Measurements from ENCODE around the gene CPB2.

DNA sequence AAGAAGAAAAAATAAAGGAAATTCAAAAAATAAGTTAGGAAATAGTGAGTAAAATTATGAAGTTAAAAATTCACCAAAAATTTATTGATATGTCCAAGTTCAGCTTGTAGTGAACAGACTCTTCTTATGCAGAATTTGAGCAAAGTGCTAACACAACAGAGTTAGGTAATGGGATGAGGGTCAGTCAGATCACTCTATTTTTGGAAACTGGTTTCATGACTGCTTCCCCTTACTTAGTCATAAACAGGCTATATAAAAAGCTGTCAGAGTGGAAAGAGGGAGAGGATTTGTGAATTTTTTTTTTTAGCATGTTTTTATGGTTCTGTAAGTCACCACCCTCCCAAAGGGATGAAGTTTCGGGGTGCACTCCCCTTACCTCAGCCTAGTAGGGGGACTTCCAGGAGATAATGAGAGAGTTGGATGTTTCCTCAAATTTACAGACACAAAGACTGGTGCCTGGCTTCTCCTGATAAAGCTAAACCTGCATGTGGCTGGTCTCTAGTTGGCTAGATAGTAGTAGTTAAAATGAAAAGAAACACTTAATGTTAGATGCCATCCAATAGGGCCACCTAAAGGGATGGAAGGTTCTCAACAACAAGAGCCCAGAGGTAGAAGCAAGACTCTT is 4.5 kb downstream of the CPB2 start:
- TF ChIP-seq, protein P1, sequence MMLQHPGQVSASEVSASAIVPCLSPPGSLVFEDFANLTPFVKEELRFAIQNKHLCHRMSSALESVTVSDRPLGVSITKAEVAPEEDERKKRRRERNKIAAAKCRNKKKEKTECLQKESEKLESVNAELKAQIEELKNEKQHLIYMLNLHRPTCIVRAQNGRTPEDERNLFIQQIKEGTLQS (IDR thresholded peaks at IDR 0.05; ENCODE audit: insufficient read depth, low read depth, low read length) = no peak
- TF ChIP-seq, protein P2, sequence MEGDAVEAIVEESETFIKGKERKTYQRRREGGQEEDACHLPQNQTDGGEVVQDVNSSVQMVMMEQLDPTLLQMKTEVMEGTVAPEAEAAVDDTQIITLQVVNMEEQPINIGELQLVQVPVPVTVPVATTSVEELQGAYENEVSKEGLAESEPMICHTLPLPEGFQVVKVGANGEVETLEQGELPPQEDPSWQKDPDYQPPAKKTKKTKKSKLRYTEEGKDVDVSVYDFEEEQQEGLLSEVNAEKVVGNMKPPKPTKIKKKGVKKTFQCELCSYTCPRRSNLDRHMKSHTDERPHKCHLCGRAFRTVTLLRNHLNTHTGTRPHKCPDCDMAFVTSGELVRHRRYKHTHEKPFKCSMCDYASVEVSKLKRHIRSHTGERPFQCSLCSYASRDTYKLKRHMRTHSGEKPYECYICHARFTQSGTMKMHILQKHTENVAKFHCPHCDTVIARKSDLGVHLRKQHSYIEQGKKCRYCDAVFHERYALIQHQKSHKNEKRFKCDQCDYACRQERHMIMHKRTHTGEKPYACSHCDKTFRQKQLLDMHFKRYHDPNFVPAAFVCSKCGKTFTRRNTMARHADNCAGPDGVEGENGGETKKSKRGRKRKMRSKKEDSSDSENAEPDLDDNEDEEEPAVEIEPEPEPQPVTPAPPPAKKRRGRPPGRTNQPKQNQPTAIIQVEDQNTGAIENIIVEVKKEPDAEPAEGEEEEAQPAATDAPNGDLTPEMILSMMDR (IDR thresholded peaks at IDR 0.05; ENCODE audit: control extremely low read depth in 1 of 3, insufficient read depth in 1 of 3, low read depth in 1 of 3, low read length in 3 of 3) = no peak
- TF ChIP-seq JUN (IDR thresholded peaks at IDR 0.05; ENCODE audit: low read depth, low read length) (no peak), POLR2A (IDR thresholded peaks at IDR 0.05; ENCODE audit: control extremely low read depth in 1 of 2, low read depth in 2 of 2, low read length in 2 of 2) (no peak), CEBPB (IDR thresholded peaks at IDR 0.05; ENCODE audit: low read depth, low read length) (no peak), SP1 (IDR thresholded peaks at IDR 0.05; ENCODE audit: low read depth, low read length) (no peak)

All from H1 (cell line).